Endothelial cell of umbilical vein (primary cell): ENCODE results near the gene MIA. TPM values are rescaled to one million over a fixed set of nuclear protein-coding genes. Genes with fewer than 3 reads are reported as not detected.
A peak's percentile ranks its signal among the peaks of the same experiment; 100 is the strongest.

ENCODE experiments used
- BruUV-seq: library from RNA; stranded (reverse); fragments of 400-500 nt; replicated peaks from 2 replicates; lab custom pipeline; 2021; lab: Mats Ljungman, UMichigan
- CTCF ChIA-PET: fragments of 300-600, 350-600 bp; sonication (Branson Sonifier 250); formaldehyde crosslinking; loops from one replicate; lab custom pipeline; 2021; ENCODE audit warnings: antibody characterized with exemption, inconsistent platforms; lab: Charles Lee
- POLR2A ChIA-PET: fragments of 300-600, 350-600 bp; sonication (Branson Sonifier 250); formaldehyde crosslinking; loops from one replicate; lab custom pipeline; 2021; ENCODE audit warnings: antibody characterized with exemption, inconsistent platforms; lab: Charles Lee
- DNase-seq: peaks from one replicate; pipeline ENCODE4 v3.0.0-alpha.2; 2011; ENCODE audit warnings: low read depth, low spot score
- FAIRE-seq: peaks from 2 replicates; lab custom pipeline; 2011; peaks lifted over from hg19 to GRCh38; lab: Jason Lieb, UNC
- H2AFZ ChIP-seq: 2 replicates; pipeline ENCODE4 v1.6.0; 2012; ENCODE audit warnings: low read depth, low read length, control low read depth, inconsistent platforms
- H3K27ac ChIP-seq: 2 replicates; pipeline ENCODE4 v1.5.1; 2011; ENCODE audit warnings: low read depth, mild to moderate bottlenecking, control low read depth, low read length, moderate library complexity; ENCODE audit not compliant: insufficient read depth
- H3K27me3 ChIP-seq, 2 experiments: 2 replicates each; pipeline versions ENCODE4 v1.6.0 to v1.6.1; 2011; ENCODE audit warnings: low read length in 2 of 2, mixed read lengths in 1 of 2; ENCODE audit not compliant: control insufficient read depth in 2 of 2, insufficient read depth in 2 of 2
- H3K36me3 ChIP-seq, 2 experiments: 2 replicates in 1 of 2; 3 replicates in 1 of 2; pipeline ENCODE4 v1.5.1; 2011; ENCODE audit warnings: low read length in 2 of 2, mild to moderate bottlenecking in 1 of 2, moderate library complexity in 1 of 2; ENCODE audit not compliant: control insufficient read depth in 2 of 2, insufficient read depth in 2 of 2; ENCODE audit errors: extremely low read depth in 1 of 2
- H3K4me1 ChIP-seq: 3 replicates; pipeline ENCODE4 v1.5.1; 2011; ENCODE audit warnings: mild to moderate bottlenecking, low read length; ENCODE audit not compliant: control insufficient read depth, insufficient read depth; ENCODE audit errors: extremely low read depth
- H3K4me2 ChIP-seq: 2 replicates; pipeline ENCODE4 v1.6.1; 2011; ENCODE audit warnings: low read length, control low read depth, mixed read lengths; ENCODE audit not compliant: insufficient read depth
- H3K4me3 ChIP-seq, 3 experiments: fragments of 200-600 bp in 1 of 3; sonication (generic), shearing (Covaris generic) in 1 of 3; replicated peaks in 1 of 3; 2 replicates each; pipeline ENCODE4 v1.5.1; 2011 to 2016; ENCODE audit warnings: control low read depth in 3 of 3, low read length in 3 of 3, mild to moderate bottlenecking in 2 of 3, inconsistent platforms in 1 of 3, low read depth in 1 of 3, moderate library complexity in 1 of 3; ENCODE audit not compliant: insufficient read depth in 1 of 3
- H3K79me2 ChIP-seq: 2 replicates; pipeline ENCODE4 v1.6.0; 2012; ENCODE audit warnings: low read length, inconsistent platforms; ENCODE audit not compliant: control insufficient read depth, insufficient read depth
- H3K9ac ChIP-seq: replicated peaks from 2 replicates; pipeline ENCODE3; 2011; ENCODE audit warnings: low read length, control low read depth; ENCODE audit not compliant: insufficient read depth; ENCODE audit errors: extremely low read depth
- H3K9me1 ChIP-seq: replicated peaks from 3 replicates; pipeline ENCODE4 v1.6.0; 2011; ENCODE audit warnings: mild to moderate bottlenecking, low read length; ENCODE audit not compliant: control insufficient read depth, insufficient read depth; ENCODE audit errors: extremely low read depth
- H3K9me3 ChIP-seq: replicated peaks from 2 replicates; pipeline ENCODE4 v1.5.1; 2012; ENCODE audit warnings: low read length, inconsistent platforms; ENCODE audit not compliant: control insufficient read depth, insufficient read depth
- H4K20me1 ChIP-seq: replicated peaks from 2 replicates; pipeline ENCODE3; 2011; ENCODE audit warnings: mild to moderate bottlenecking, low read length; ENCODE audit not compliant: control insufficient read depth, insufficient read depth; ENCODE audit errors: extremely low read depth
- EZH2 ChIP-seq: IDR thresholded peaks from 2 replicates; pipeline ENCODE4 v1.6.1; 2012; ENCODE audit warnings: borderline replicate concordance, low read depth, mild to moderate bottlenecking, moderate library complexity, low read length, inconsistent platforms; ENCODE audit not compliant: severe bottlenecking
- GATA2 ChIP-seq: IDR thresholded peaks from 2 replicates; pipeline ENCODE4 v1.7.0; 2011; ENCODE audit warnings: low read depth, mild to moderate bottlenecking, moderate library complexity, mixed read lengths, low read length; ENCODE audit not compliant: insufficient read length, insufficient read depth
- JUN ChIP-seq: IDR thresholded peaks from 2 replicates; pipeline ENCODE4 v1.6.1; 2011; ENCODE audit warnings: borderline replicate concordance, low read depth; ENCODE audit not compliant: insufficient read length, insufficient read depth
- MAX ChIP-seq: IDR thresholded peaks from 2 replicates; pipeline ENCODE4 v1.6.1; 2011; ENCODE audit not compliant: insufficient read depth, insufficient read length
- MYC ChIP-seq: IDR thresholded peaks from one replicate; pipeline ENCODE4 v1.6.1; 2011; ENCODE audit warnings: mild to moderate bottlenecking, low read depth, low read length
- POLR2A ChIP-seq: IDR thresholded peaks from 2 replicates; pipeline ENCODE4 v1.6.1; 2012; ENCODE audit warnings: low read depth, mild to moderate bottlenecking, control low read depth, low read length
- POLR2AphosphoS5 ChIP-seq: IDR thresholded peaks from 2 replicates; pipeline ENCODE4 v1.6.1; 2012; ENCODE audit warnings: low read depth, mild to moderate bottlenecking, control low read depth, low read length, moderate library complexity; ENCODE audit not compliant: insufficient read depth
- dilution Hi-C: fragments of 300-500 bp; cut with MboI; formaldehyde crosslinking; loops from one replicate; pipeline ENCODE4 v1.15.0; 2019; ENCODE audit warnings: low sequenced_read_pairs; ENCODE audit not compliant: extremely low pct_ligation_motif_present
- intact Hi-C: fragments of 100-400 bp; cut with micrococcal nuclease; formaldehyde crosslinking; loops from one replicate; pipeline ENCODE4 v1.10.0; 2022
- polyA plus RNA-seq, 4 experiments: library from polyadenylated mRNA; depleted of rRNA in 3 of 4; stranded (reverse) in 3 of 4; unstranded in 1 of 4; fragments of >200 nt; gene quantifications; 2 replicates each; pipeline versions ENCODE4 v1.2.1 to v1.2.3, GENCODE V29; 2011 to 2012; ENCODE audit warnings: missing spikeins in 1 of 4
- total RNA-seq: library from RNA; stranded (reverse); gene quantifications from 2 replicates; pipeline ENCODE4 v1.2.3, GENCODE V29; 2021
- TF ChIP-seq, protein P1 (sequence below), 2 donors: IDR thresholded peaks; 1 replicate in 1 of 2; 2 replicates in 1 of 2; pipeline ENCODE4 v1.5.1; 2011; ENCODE audit warnings: low read length in 2 of 2, mild to moderate bottlenecking in 2 of 2, moderate library complexity in 2 of 2, control low read depth in 1 of 2, inconsistent platforms in 1 of 2, low read depth in 1 of 2; ENCODE audit not compliant: insufficient read depth in 1 of 2; ENCODE audit errors: extremely low read depth in 1 of 2

Gene MIA
- total and polyA plus RNA-seq, 2 donors (not counting 3 experiments of a cell fraction or from before 2014, with no cell fraction given) = 0.32 TPM; not detected in 1

DNA sequence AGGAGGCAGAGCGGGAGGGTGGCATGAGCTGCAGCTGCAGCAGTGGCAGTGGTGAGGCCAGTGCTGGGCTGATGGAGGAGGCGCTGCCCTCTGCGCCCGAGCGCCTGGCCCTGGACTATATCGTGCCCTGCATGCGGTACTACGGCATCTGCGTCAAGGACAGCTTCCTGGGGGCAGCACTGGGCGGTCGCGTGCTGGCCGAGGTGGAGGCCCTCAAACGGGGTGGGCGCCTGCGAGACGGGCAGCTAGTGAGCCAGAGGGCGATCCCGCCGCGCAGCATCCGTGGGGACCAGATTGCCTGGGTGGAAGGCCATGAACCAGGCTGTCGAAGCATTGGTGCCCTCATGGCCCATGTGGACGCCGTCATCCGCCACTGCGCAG lies 25.7 kb downstream of the MIA start:
- no TSS peak for BruUV-seq
- Histone ChIP-seq H3K4me2 (peak overlapping the region; percentile 81), H3K4me1 (peaks cover 68% of the 10 kb centered on the region), H3K9me3 (no peaks in the 10 kb centered on the region), H3K4me3 (peak overlapping the region in 2 of 3 experiments; percentile 1 to 86), H3K27me3 (no peaks in the 10 kb centered on the region), H3K27ac (no peak overlapping the region), H3K9ac (no peak overlapping the region), H3K9me1 (no peaks in the 10 kb centered on the region), H3K36me3 (peaks cover 0 to 22% of the 10 kb centered on the region in 2 experiments), H4K20me1 (no peaks in the 10 kb centered on the region), H3K79me2 (peaks cover 65% of the 10 kb centered on the region), H2AFZ (no peak overlapping the region)
- TF ChIP-seq JUN (no peak), POLR2AphosphoS5 (no peak), GATA2 (no peak), POLR2A (no peak), MYC (no peak), MAX (no peak), EZH2 (no peak)
- TF ChIP-seq, protein P1, sequence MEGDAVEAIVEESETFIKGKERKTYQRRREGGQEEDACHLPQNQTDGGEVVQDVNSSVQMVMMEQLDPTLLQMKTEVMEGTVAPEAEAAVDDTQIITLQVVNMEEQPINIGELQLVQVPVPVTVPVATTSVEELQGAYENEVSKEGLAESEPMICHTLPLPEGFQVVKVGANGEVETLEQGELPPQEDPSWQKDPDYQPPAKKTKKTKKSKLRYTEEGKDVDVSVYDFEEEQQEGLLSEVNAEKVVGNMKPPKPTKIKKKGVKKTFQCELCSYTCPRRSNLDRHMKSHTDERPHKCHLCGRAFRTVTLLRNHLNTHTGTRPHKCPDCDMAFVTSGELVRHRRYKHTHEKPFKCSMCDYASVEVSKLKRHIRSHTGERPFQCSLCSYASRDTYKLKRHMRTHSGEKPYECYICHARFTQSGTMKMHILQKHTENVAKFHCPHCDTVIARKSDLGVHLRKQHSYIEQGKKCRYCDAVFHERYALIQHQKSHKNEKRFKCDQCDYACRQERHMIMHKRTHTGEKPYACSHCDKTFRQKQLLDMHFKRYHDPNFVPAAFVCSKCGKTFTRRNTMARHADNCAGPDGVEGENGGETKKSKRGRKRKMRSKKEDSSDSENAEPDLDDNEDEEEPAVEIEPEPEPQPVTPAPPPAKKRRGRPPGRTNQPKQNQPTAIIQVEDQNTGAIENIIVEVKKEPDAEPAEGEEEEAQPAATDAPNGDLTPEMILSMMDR (IDR thresholded peaks at IDR 0.05; ENCODE audit: extremely low read depth in 1 of 2, insufficient read depth in 1 of 2, low read depth in 1 of 2, low read length in 2 of 2) = no peak
- FAIRE-seq = peak; percentile 49
- ChIA-PET POLR2A (interaction anchor here (4.5 kb wide), 1 partner anchor 23 kb away, joined by 23 read pairs; the partner anchor contains the start of gene RAB4B), CTCF (no interaction called here)
- DNase-seq = no peak
- intact Hi-C loops = loop anchor here (10.0 kb wide), 1 partner anchor 356 kb away; the partner anchor contains the start of gene SERTAD3
- dilution Hi-C loops = no loop called here
